Activated naive CD4-positive, alpha-beta T cell (primary cell): ENCODE results near the gene ERRFI1.
"Not testable (repeated sequence)": the region's sequence is repeated elsewhere in the genome, so short reads cannot be mapped to it uniquely, and the experiment has no call there.

Experiments
- DNase-seq, 4 experiments: peaks; one replicate each; lab custom pipeline; 2025; lab: John Stamatoyannopoulos, UW

Gene ERRFI1

GRCh38 chr1:8026153-8026975 lies at the start of gene ERRFI1:
Gene ERRFI1 (minus strand): TSS chr1:8026309. CDS start chr1:8015619, 10,690 bp downstream.
- DNase-seq = peak; percentile 57 to 78 (median 70)

- DNase-seq = no peak
Measured at GRCh38 chr1:8075511-8076051, 49.5 kb upstream of the ERRFI1 start.

GRCh38 chr1:8073112-8073855 lies 47.2 kb upstream of the ERRFI1 start:
- DNase-seq = no peak

- DNase-seq = no peak
Measured at GRCh38 chr1:8070381-8070811, 44.3 kb upstream of the ERRFI1 start.

GRCh38 chr1:8069614-8070320 lies 43.7 kb upstream of the ERRFI1 start:
- DNase-seq = not testable (repeated sequence)

GRCh38 chr1:8065369-8065768 lies 39.3 kb upstream of the ERRFI1 start:
- DNase-seq = no peak

GRCh38 chr1:8063298-8064036 lies 37.4 kb upstream of the ERRFI1 start:
- DNase-seq = no peak

- no peak for DNase-seq
Measured at GRCh38 chr1:8062861-8063260, 36.8 kb upstream of the ERRFI1 start.

GRCh38 chr1:8061673-8062386 lies 35.7 kb upstream of the ERRFI1 start:
- DNase-seq = no peak

GRCh38 chr1:8061210-8061609 lies 35.1 kb upstream of the ERRFI1 start:
- no peak for DNase-seq

GRCh38 chr1:8059161-8059622 lies 33.1 kb upstream of the ERRFI1 start:
- no peak for DNase-seq

GRCh38 chr1:8057779-8058178 lies 31.7 kb upstream of the ERRFI1 start:
- DNase-seq = not testable (repeated sequence)

GRCh38 chr1:8055973-8056372 lies 29.9 kb upstream of the ERRFI1 start:
- no peak for DNase-seq

- DNase-seq = no peak
Measured at GRCh38 chr1:8053878-8054567, 27.9 kb upstream of the ERRFI1 start.

GRCh38 chr1:8051650-8052049 lies 25.5 kb upstream of the ERRFI1 start:
- DNase-seq = no peak

- not testable (repeated sequence) for DNase-seq
Measured at GRCh38 chr1:8049229-8049628, 23.1 kb upstream of the ERRFI1 start.

- DNase-seq = no peak
Measured at GRCh38 chr1:8047686-8048445, 21.8 kb upstream of the ERRFI1 start.

- DNase-seq = no peak
Measured at GRCh38 chr1:8047112-8047511, 21.0 kb upstream of the ERRFI1 start.

GRCh38 chr1:8046391-8046790 lies 20.3 kb upstream of the ERRFI1 start:
- DNase-seq = no peak
